B cell (primary cell): ENCODE measurements around the gene DNAH3.

Experiments
- CTCF ChIP-seq: fragments of 200-600 bp; IDR thresholded peaks from one replicate; pipeline ENCODE4 v1.8.0; 2022; ENCODE audit warnings: antibody characterized with exemption, mild to moderate bottlenecking
- EZH2 ChIP-seq: IDR thresholded peaks from 2 replicates; pipeline ENCODE4 v1.6.1; 2012; ENCODE audit warnings: borderline replicate concordance, low read depth, mild to moderate bottlenecking, moderate library complexity, low read length; ENCODE audit not compliant: insufficient read depth, poor library complexity, severe bottlenecking

GRCh38 chr16:21145738-21146137 is 4.9 kb downstream of the DNAH3 start:
- TF ChIP-seq CTCF (no peak), EZH2 (no peak)
